Mesenchymal stem cell (in vitro differentiated cells and primary cell): ENCODE measurements around the gene HMOX1.

Experiments
- DNase-seq: peaks from one replicate; pipeline ENCODE4 v3.0.0-alpha.2; 2013
- H2AFZ ChIP-seq: one replicate; pipeline ENCODE4 v1.6.1; 2013; ENCODE audit warnings: low read depth, mild to moderate bottlenecking, control low read depth, inconsistent platforms, low read length, moderate library complexity
- H2AK5ac ChIP-seq: 2 replicates; pipeline ENCODE4 v1.6.1; 2013; ENCODE audit warnings: low read length, moderate library complexity, mild to moderate bottlenecking, inconsistent platforms; ENCODE audit not compliant: severe bottlenecking
- H2BK120ac ChIP-seq: one replicate; pipeline ENCODE4 v1.6.1; 2013; ENCODE audit warnings: low read depth, mild to moderate bottlenecking, inconsistent platforms, low read length, moderate library complexity
- H2BK12ac ChIP-seq, 2 experiments: one replicate each; pipeline ENCODE4 v1.6.1; 2013; ENCODE audit warnings: inconsistent platforms in 2 of 2, low read length in 2 of 2, mild to moderate bottlenecking in 2 of 2, moderate library complexity in 2 of 2, control low read depth in 1 of 2
- H2BK15ac ChIP-seq: one replicate; pipeline ENCODE4 v1.6.1; 2013; ENCODE audit warnings: mild to moderate bottlenecking, low read depth, inconsistent platforms; ENCODE audit not compliant: poor library complexity, severe bottlenecking
- H2BK5ac ChIP-seq: 2 replicates; pipeline ENCODE4 v1.6.1; 2013; ENCODE audit warnings: low read depth, mild to moderate bottlenecking, low read length, control low read depth, inconsistent platforms; ENCODE audit not compliant: poor library complexity, severe bottlenecking
- H3K14ac ChIP-seq, 2 experiments: one replicate each; pipeline ENCODE4 v1.6.1; 2013; ENCODE audit warnings: inconsistent platforms in 2 of 2, low read length in 2 of 2, control low read depth in 1 of 2, mild to moderate bottlenecking in 1 of 2, moderate library complexity in 1 of 2
- H3K18ac ChIP-seq, 2 experiments: one replicate each; pipeline ENCODE4 v1.6.1; 2013; ENCODE audit warnings: inconsistent platforms in 2 of 2, low read length in 2 of 2, control low read depth in 1 of 2, low read depth in 1 of 2, mild to moderate bottlenecking in 1 of 2
- H3K23ac ChIP-seq, 2 experiments: one replicate each; pipeline ENCODE4 v1.6.1; 2013; ENCODE audit warnings: inconsistent platforms in 2 of 2, low read length in 2 of 2, mild to moderate bottlenecking in 2 of 2, moderate library complexity in 2 of 2, control low read depth in 1 of 2
- H3K27ac ChIP-seq: 2 replicates; pipeline ENCODE4 v1.5.1; 2013; ENCODE audit warnings: mild to moderate bottlenecking, moderate library complexity, low read length, control low read depth, inconsistent platforms; ENCODE audit not compliant: poor library complexity, severe bottlenecking
- H3K27me3 ChIP-seq, 2 experiments: 2 replicates each; pipeline versions ENCODE4 v1.6.1 to v1.7.0; 2013; ENCODE audit warnings: low read length in 2 of 2, mild to moderate bottlenecking in 2 of 2, moderate library complexity in 2 of 2, control low read depth in 1 of 2, inconsistent platforms in 1 of 2; ENCODE audit not compliant: control insufficient read depth in 1 of 2, insufficient read depth in 1 of 2
- H3K36me3 ChIP-seq, 2 experiments: 2 replicates each; pipeline versions ENCODE4 v1.6.1 to v1.7.0; 2013; ENCODE audit warnings: low read length in 2 of 2, control low read depth in 1 of 2, inconsistent platforms in 1 of 2, low read depth in 1 of 2, mild to moderate bottlenecking in 1 of 2; ENCODE audit not compliant: insufficient read depth in 2 of 2, control insufficient read depth in 1 of 2
- H3K4ac ChIP-seq, 2 experiments: one replicate each; pipeline ENCODE4 v1.6.1; 2013; ENCODE audit warnings: inconsistent platforms in 2 of 2, low read length in 2 of 2, mild to moderate bottlenecking in 2 of 2, moderate library complexity in 2 of 2, control low read depth in 1 of 2, low read depth in 1 of 2
- H3K4me1 ChIP-seq: 2 replicates; pipeline ENCODE4 v1.6.1; 2013; ENCODE audit warnings: low read depth, low read length, control low read depth; ENCODE audit not compliant: control insufficient read depth, insufficient read depth
- H3K4me2 ChIP-seq: 2 replicates; pipeline ENCODE4 v1.6.1; 2013; ENCODE audit warnings: low read length, mild to moderate bottlenecking, inconsistent platforms; ENCODE audit not compliant: poor library complexity, severe bottlenecking
- H3K4me3 ChIP-seq, 2 experiments: 2 replicates each; pipeline versions ENCODE4 v1.5.1 to v1.7.0; 2013; ENCODE audit warnings: low read length in 2 of 2, mild to moderate bottlenecking in 2 of 2, control low read depth in 1 of 2, low read depth in 1 of 2; ENCODE audit not compliant: insufficient read depth in 1 of 2
- H3K79me1 ChIP-seq: replicated peaks from 2 replicates; pipeline ENCODE4 v1.6.1; 2013; ENCODE audit warnings: mild to moderate bottlenecking, control low read depth, low read length, inconsistent platforms; ENCODE audit not compliant: poor library complexity, severe bottlenecking
- H3K9ac ChIP-seq: 2 replicates; pipeline ENCODE4 v1.7.0; 2013; ENCODE audit warnings: mild to moderate bottlenecking, low read length, moderate library complexity
- H3K9me3 ChIP-seq: 2 replicates; pipeline ENCODE4 v1.7.0; 2013; ENCODE audit warnings: mild to moderate bottlenecking, low read length; ENCODE audit not compliant: control insufficient read depth
- H4K8ac ChIP-seq: one replicate; pipeline ENCODE4 v1.6.1; 2013; ENCODE audit warnings: inconsistent platforms, mild to moderate bottlenecking, low read length, moderate library complexity
- H4K91ac ChIP-seq: one replicate; pipeline ENCODE4 v1.6.1; 2013; ENCODE audit warnings: mild to moderate bottlenecking, low read length, inconsistent platforms
- WGBS: methylation state at CpG from one replicate; pipeline ENCODE4 v1.1.7; 2013; ENCODE audit warnings: mixed read lengths; 5-methylcytosine and 5-hydroxymethylcytosine counted together

The HMOX1 gene

GRCh38 chr22:35399114-35399677 is 18.3 kb downstream of the HMOX1 start:
- Histone ChIP-seq H3K4me2 (peak overlapping the region; percentile 12), H2AK5ac (peak overlapping the region; percentile 66), H3K27ac (no peak overlapping the region), H3K23ac (no peak overlapping the region), H4K91ac (no peak overlapping the region), H3K4me3 (peak overlapping the region; percentile 51 to 95), H3K4me1 (peaks cover 24% of the 10 kb centered on the region), H2BK5ac (no peak overlapping the region), H2BK12ac (no peak overlapping the region), H3K36me3 (peaks cover 13 to 19% of the 10 kb centered on the region in 2 experiments), H3K27me3 (no peaks in the 10 kb centered on the region), H3K9me3 (no peaks in the 10 kb centered on the region), H3K14ac (no peak overlapping the region), H4K8ac (peak overlapping the region; percentile 94), H3K9ac (peak overlapping the region; percentile 89), H3K79me1 (peaks cover 23% of the 10 kb centered on the region), H2BK120ac (peak overlapping the region; percentile 38), H3K4ac (peak overlapping the region in 1 of 2 experiments; percentile 47), H2AFZ (no peak overlapping the region), H2BK15ac (no peak overlapping the region), H3K18ac (peak overlapping the region; percentile 45 to 79)
- 84% methylated on average over 23 of the region's 24 CpGs for WGBS
- no peak for DNase-seq

GRCh38 chr22:35399678-35400500 is 19.0 kb downstream of the HMOX1 start, which contains the start of gene MCM5:
Gene MCM5 (plus strand): TSS chr22:35400140. CDS start chr22:35400439, 299 bp downstream.
- H4K91ac ChIP-seq, result no peak within 1 kb of the TSS
- peaks cover 24% of the 10 kb centered on the region for H3K79me1 ChIP-seq
- DNase-seq, result peak; percentile 97
- peak within 1 kb of the TSS; percentile 89 for H3K9ac ChIP-seq
- peak within 1 kb of the TSS; percentile 66 for H2AK5ac ChIP-seq
- H3K4me3 ChIP-seq, result peak within 1 kb of the TSS; percentile 86 to 95
- H4K8ac ChIP-seq, result peak within 1 kb of the TSS; percentile 94
- H3K23ac ChIP-seq, result peak within 1 kb of the TSS in 1 of 2 experiments; percentile 59
- no peak within 1 kb of the TSS for H2BK15ac ChIP-seq
- H3K27ac ChIP-seq, result no peak within 1 kb of the TSS
- H3K9me3 ChIP-seq, result no peaks in the 10 kb centered on the region
- peak within 1 kb of the TSS in 1 of 2 experiments; percentile 3 for H2BK12ac ChIP-seq
- peak within 1 kb of the TSS; percentile 65 to 79 for H3K18ac ChIP-seq
- peaks cover 13 to 18% of the 10 kb centered on the region in 2 experiments for H3K36me3 ChIP-seq
- H2BK120ac ChIP-seq, result peak within 1 kb of the TSS; percentile 38
- no peak within 1 kb of the TSS for H2BK5ac ChIP-seq
- WGBS, result 4% methylated on average over 64 of the region's 64 CpGs
- peak within 1 kb of the TSS; percentile 100 for H3K4me2 ChIP-seq
- no peaks in the 10 kb centered on the region for H3K27me3 ChIP-seq
- H2AFZ ChIP-seq, result peak within 1 kb of the TSS; percentile 99
- H3K14ac ChIP-seq, result peak within 1 kb of the TSS in 1 of 2 experiments; percentile 51
- H3K4ac ChIP-seq, result peak within 1 kb of the TSS in 1 of 2 experiments; percentile 82
- H3K4me1 ChIP-seq, result peaks cover 24% of the 10 kb centered on the region

GRCh38 chr22:35400501-35400790 is 19.6 kb downstream of the HMOX1 start:
- Histone ChIP-seq H3K4me2 (peak overlapping the region; percentile 100), H3K4ac (peak overlapping the region in 1 of 2 experiments; percentile 82), H2AK5ac (no peak overlapping the region), H3K18ac (peak overlapping the region in 1 of 2 experiments; percentile 65), H3K79me1 (peaks cover 24% of the 10 kb centered on the region), H3K14ac (peak overlapping the region in 1 of 2 experiments; percentile 51), H4K91ac (no peak overlapping the region), H4K8ac (peak overlapping the region; percentile 70), H2BK5ac (no peak overlapping the region), H3K4me1 (peaks cover 24% of the 10 kb centered on the region), H2BK120ac (no peak overlapping the region), H3K9ac (peak overlapping the region; percentile 88), H2BK12ac (peak overlapping the region in 1 of 2 experiments; percentile 3), H3K27me3 (no peaks in the 10 kb centered on the region), H3K36me3 (peaks cover 13 to 17% of the 10 kb centered on the region in 2 experiments), H2BK15ac (no peak overlapping the region), H3K4me3 (peak overlapping the region; percentile 86 to 95), H3K27ac (no peak overlapping the region), H3K9me3 (no peaks in the 10 kb centered on the region), H3K23ac (peak overlapping the region in 1 of 2 experiments; percentile 59), H2AFZ (peak overlapping the region; percentile 99)
- no peak for DNase-seq
- WGBS, result 3% methylated on average over 16 of the region's 20 CpGs

GRCh38 chr22:35401863-35402262 is 21.0 kb downstream of the HMOX1 start:
- H4K91ac ChIP-seq, result no peak overlapping the region
- peaks cover 26% of the 10 kb centered on the region for H3K79me1 ChIP-seq
- no peaks in the 10 kb centered on the region for H3K9me3 ChIP-seq
- H3K4me2 ChIP-seq, result no peak overlapping the region
- no peak overlapping the region for H4K8ac ChIP-seq
- no peak overlapping the region for H3K23ac ChIP-seq
- H3K14ac ChIP-seq, result no peak overlapping the region
- no peak overlapping the region for H3K9ac ChIP-seq
- H3K27ac ChIP-seq, result no peak overlapping the region
- H2AK5ac ChIP-seq, result no peak overlapping the region
- H2BK120ac ChIP-seq, result no peak overlapping the region
- no peak overlapping the region for H3K4me3 ChIP-seq
- 92% methylated on average over 6 of the region's 6 CpGs for WGBS
- no peak overlapping the region for H2AFZ ChIP-seq
- H2BK5ac ChIP-seq, result no peak overlapping the region
- H2BK12ac ChIP-seq, result no peak overlapping the region
- no peak for DNase-seq
- no peak overlapping the region for H3K4ac ChIP-seq
- H2BK15ac ChIP-seq, result no peak overlapping the region
- no peak overlapping the region for H3K18ac ChIP-seq
- H3K4me1 ChIP-seq, result peaks cover 19% of the 10 kb centered on the region
- peaks cover 22 to 27% of the 10 kb centered on the region in 2 experiments for H3K36me3 ChIP-seq
- no peaks in the 10 kb centered on the region for H3K27me3 ChIP-seq
